Kidney epithelial cell (primary cell): Measurements from ENCODE around the gene PEX11B. TPM values are rescaled to one million over a fixed set of nuclear protein-coding genes. Genes with fewer than 3 reads are reported as not detected.
"Not testable (repeated sequence)": the region's sequence is repeated elsewhere in the genome, so short reads cannot be mapped to it uniquely, and the experiment has no call there.

Experiments
- DNase-seq: peaks from one replicate; pipeline ENCODE4 v3.0.0-alpha.2; 2010; ENCODE audit warnings: low read depth
- H3K27me3 ChIP-seq: 2 replicates; pipeline ENCODE4 v1.6.0; 2011; ENCODE audit warnings: low read length; ENCODE audit not compliant: control insufficient read depth, insufficient read depth
- H3K36me3 ChIP-seq: 2 replicates; pipeline ENCODE4 v1.5.1; 2011; ENCODE audit warnings: low read length; ENCODE audit not compliant: control insufficient read depth, insufficient read depth
- H3K4me3 ChIP-seq: 2 replicates; pipeline ENCODE4 v1.5.1; 2011; ENCODE audit warnings: low read depth, mild to moderate bottlenecking, control low read depth, low read length
- total RNA-seq: library from RNA; depleted of rRNA; stranded (reverse); fragments of >200 nt; gene quantifications from 2 replicates; pipeline ENCODE4 v1.2.3, GENCODE V29; 2015
- TF ChIP-seq, protein P1 (sequence below): IDR thresholded peaks from 2 replicates; pipeline ENCODE4 v1.5.1; 2011; ENCODE audit warnings: mild to moderate bottlenecking, moderate library complexity, low read length, control low read depth, inconsistent platforms; ENCODE audit not compliant: insufficient read depth, poor library complexity, severe bottlenecking

The PEX11B gene
- total RNA-seq, 1 donor from 2014 or later: 31.2 TPM

DNA sequence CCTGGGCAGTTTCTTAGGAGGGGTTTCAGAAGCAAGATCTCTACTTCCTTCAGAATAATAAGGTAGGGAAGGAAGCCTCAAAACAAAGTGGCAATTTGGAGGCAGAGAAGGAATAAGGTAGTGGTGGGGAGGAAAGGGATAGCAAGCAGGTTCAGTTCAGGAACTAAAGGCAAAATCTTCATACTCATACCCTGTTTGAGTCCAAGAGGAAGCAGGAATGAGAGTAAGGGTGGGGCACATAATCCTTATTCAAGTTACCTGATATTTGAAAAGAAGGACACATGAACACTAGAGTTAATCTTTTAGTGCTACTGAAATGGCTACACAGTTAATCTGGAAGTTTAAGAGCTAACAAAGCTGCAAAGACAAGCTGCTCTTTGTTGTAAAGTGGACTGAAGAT is 17.2 kb upstream of the PEX11B start:
- no peak for DNase-seq
- no peaks in the 10 kb centered on the region for H3K27me3 ChIP-seq
- H3K4me3 ChIP-seq: no peak overlapping the region
- TF ChIP-seq, protein P1, sequence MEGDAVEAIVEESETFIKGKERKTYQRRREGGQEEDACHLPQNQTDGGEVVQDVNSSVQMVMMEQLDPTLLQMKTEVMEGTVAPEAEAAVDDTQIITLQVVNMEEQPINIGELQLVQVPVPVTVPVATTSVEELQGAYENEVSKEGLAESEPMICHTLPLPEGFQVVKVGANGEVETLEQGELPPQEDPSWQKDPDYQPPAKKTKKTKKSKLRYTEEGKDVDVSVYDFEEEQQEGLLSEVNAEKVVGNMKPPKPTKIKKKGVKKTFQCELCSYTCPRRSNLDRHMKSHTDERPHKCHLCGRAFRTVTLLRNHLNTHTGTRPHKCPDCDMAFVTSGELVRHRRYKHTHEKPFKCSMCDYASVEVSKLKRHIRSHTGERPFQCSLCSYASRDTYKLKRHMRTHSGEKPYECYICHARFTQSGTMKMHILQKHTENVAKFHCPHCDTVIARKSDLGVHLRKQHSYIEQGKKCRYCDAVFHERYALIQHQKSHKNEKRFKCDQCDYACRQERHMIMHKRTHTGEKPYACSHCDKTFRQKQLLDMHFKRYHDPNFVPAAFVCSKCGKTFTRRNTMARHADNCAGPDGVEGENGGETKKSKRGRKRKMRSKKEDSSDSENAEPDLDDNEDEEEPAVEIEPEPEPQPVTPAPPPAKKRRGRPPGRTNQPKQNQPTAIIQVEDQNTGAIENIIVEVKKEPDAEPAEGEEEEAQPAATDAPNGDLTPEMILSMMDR: no peak
- no peaks in the 10 kb centered on the region for H3K36me3 ChIP-seq

GRCh38 chr1:145932522-145933009 is 14.0 kb upstream of the PEX11B start:
- H3K36me3 ChIP-seq, H3K4me3 ChIP-seq: not testable (repeated sequence)

GRCh38 chr1:145927916-145928643 is 9.6 kb upstream of the PEX11B start:
- Histone ChIP-seq H3K36me3 (no peaks in the 10 kb centered on the region), H3K27me3 (no peaks in the 10 kb centered on the region), H3K4me3 (peak overlapping the region; percentile 61)
- TF ChIP-seq, protein P1: no peak
- no peak for DNase-seq

More at GRCh38 chr1:145932522-145933009, 14.0 kb upstream of the PEX11B start:
- H3K27me3 ChIP-seq, DNase-seq: not testable (repeated sequence)

- Histone ChIP-seq H3K4me3 (peak within 1 kb of the TSS; percentile 61), H3K36me3 (no peaks in the 10 kb centered on the region), H3K27me3 (no peaks in the 10 kb centered on the region)
- peak; percentile 96 for DNase-seq
- TF ChIP-seq, protein P1: peak; percentile 75
These were observed 8.8 kb upstream of the PEX11B start, which contains the start of gene RBM8A for GRCh38 chr1:145927063-145927886. RBM8A (minus strand) TSS chr1:145927484; CDS start chr1:145927426, 58 bp downstream.

DNA sequence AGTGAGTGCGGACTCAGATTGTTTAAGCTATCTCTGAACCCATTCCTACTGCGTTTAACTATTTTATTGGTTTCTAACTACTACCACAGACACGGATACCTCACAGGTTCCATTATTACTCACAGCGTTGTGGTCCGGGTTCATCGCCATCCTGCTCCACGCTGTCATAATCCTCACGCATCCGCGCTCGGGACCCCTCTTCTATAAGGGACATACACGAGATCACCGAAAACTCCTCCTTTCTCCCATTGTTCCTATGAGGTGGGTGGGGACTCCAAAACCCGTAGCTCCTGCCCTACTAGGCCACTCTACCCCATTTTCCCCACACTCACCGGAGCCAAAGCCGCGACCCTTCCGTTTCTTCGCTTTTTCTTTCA is 8.2 kb upstream of the PEX11B start:
- Histone ChIP-seq H3K4me3 (peak overlapping the region; percentile 61), H3K27me3 (no peaks in the 10 kb centered on the region), H3K36me3 (no peaks in the 10 kb centered on the region)
- TF ChIP-seq, protein P1: no peak
- no peak for DNase-seq

DNA sequence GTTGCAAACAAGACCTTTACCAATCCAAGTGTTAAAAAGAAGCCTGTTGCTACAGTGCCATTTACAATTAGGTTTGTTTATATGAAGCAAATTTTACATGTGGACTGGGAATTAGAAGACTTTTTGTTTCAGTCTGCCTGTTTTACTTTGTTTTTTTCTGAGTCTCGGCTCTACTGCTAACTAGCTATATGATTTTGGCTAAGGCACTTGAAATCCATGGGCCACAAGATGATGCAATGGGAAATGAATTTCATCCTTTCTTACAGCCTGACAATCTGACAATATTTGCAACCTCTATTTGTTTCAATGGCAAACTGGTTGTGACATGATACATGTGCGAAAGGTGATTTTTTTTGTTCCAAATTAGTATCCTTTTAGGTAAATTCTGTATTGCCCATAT is 3.7 kb upstream of the PEX11B start:
- TF ChIP-seq, protein P1: no peak
- H3K36me3 ChIP-seq: no peaks in the 10 kb centered on the region

DNA sequence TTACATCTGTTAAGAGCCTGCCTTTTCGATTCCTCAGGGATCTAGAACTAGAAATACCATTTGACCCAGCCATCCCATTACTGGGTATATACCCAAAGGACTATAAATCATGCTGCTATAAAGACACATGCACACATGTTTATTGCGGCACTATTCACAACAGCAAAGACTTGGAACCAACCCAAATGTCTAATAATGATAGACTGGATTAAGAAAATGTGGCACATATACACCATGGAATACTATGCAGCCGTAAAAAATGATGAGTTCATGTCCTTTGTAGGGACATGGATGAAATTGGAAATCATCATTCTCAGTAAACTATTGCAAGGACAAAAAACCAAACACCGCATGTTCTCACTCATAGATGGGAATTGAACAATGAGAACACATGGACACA is 1.8 kb upstream of the PEX11B start:
- H3K27me3 ChIP-seq, H3K4me3 ChIP-seq, DNase-seq, H3K36me3 ChIP-seq: not testable (repeated sequence)

More for the DNA sequence above, 3.7 kb upstream of the PEX11B start:
- DNase-seq: no peak
- Histone ChIP-seq H3K4me3 (no peak overlapping the region), H3K27me3 (no peaks in the 10 kb centered on the region)
